Loucy (cell line): ENCODE measurements around the gene OVCH1.

Source experiments
- H2AFZ ChIP-seq: fragments of 200-600 bp; sonication (generic); 2 replicates; pipeline ENCODE4 v1.6.0; 2016; ENCODE audit warnings: antibody characterized with exemption, mild to moderate bottlenecking, low read length, moderate library complexity
- H3F3A ChIP-seq: fragments of 200-600 bp; 2 replicates; pipeline ENCODE4 v1.6.0; 2016; ENCODE audit warnings: antibody characterized with exemption, low read depth, mild to moderate bottlenecking
- H3K27me3 ChIP-seq: fragments of 200-600 bp; sonication (generic); 2 replicates; pipeline ENCODE4 v1.6.1; 2014; ENCODE audit warnings: low read length, mild to moderate bottlenecking; ENCODE audit not compliant: insufficient read depth, poor library complexity, severe bottlenecking
- H3K36me3 ChIP-seq: fragments of 200-600 bp; sonication (generic); 2 replicates; pipeline ENCODE4 v1.6.1; 2016; ENCODE audit warnings: low read length; ENCODE audit not compliant: insufficient read depth
- H3K4me1 ChIP-seq: fragments of 200-600 bp; sonication (generic); 2 replicates; pipeline ENCODE4 v1.5.1; 2014; ENCODE audit warnings: low read length, mild to moderate bottlenecking; ENCODE audit not compliant: insufficient read depth, poor library complexity, severe bottlenecking
- H3K4me2 ChIP-seq: fragments of 200-600 bp; sonication (generic); 2 replicates; pipeline ENCODE4 v1.6.0; 2014; ENCODE audit warnings: antibody characterized with exemption, low read length, low read depth, mild to moderate bottlenecking; ENCODE audit not compliant: poor library complexity, severe bottlenecking
- H3K4me3 ChIP-seq: fragments of 200-600 bp; sonication (generic); 2 replicates; pipeline ENCODE4 v1.5.1; 2014; ENCODE audit warnings: low read length, mild to moderate bottlenecking, mixed read lengths; ENCODE audit not compliant: poor library complexity, severe bottlenecking
- H3K79me2 ChIP-seq: fragments of 200-600 bp; sonication (generic); 2 replicates; pipeline ENCODE4 v1.6.1; 2014; ENCODE audit warnings: low read length; ENCODE audit not compliant: insufficient read depth
- H3K9ac ChIP-seq: fragments of 200-600 bp; sonication (generic); 2 replicates; pipeline ENCODE4 v1.6.0; 2014; ENCODE audit warnings: mild to moderate bottlenecking, low read depth, low read length, moderate library complexity; ENCODE audit not compliant: poor library complexity, severe bottlenecking
- H3K9me2 ChIP-seq: fragments of 200-600 bp; sonication (generic); replicated peaks from 2 replicates; pipeline ENCODE4 v1.6.1; 2016; ENCODE audit warnings: low read depth, low read length, mixed read lengths
- H3K9me3 ChIP-seq: fragments of 200-600 bp; sonication (generic); 2 replicates; pipeline ENCODE4 v1.6.1; 2014; ENCODE audit warnings: mild to moderate bottlenecking, antibody characterized with exemption, low read length, low read depth; ENCODE audit not compliant: insufficient read depth
- H4K20me1 ChIP-seq: fragments of 200-600 bp; sonication (generic); 2 replicates; pipeline ENCODE4 v1.6.0; 2014; ENCODE audit warnings: antibody characterized with exemption, low read length, mild to moderate bottlenecking; ENCODE audit not compliant: insufficient read depth, poor library complexity, severe bottlenecking
- CTCF ChIP-seq: fragments of 200-600 bp; sonication (generic); conservative IDR thresholded peaks from 2 replicates; pipeline ENCODE4 v1.5.1; 2014; ENCODE audit warnings: mild to moderate bottlenecking, antibody characterized with exemption, low read length
- EZH2phosphoT487 ChIP-seq: fragments of 200-600 bp; IDR thresholded peaks from 2 replicates; pipeline ENCODE4 v1.6.1; 2018; ENCODE audit warnings: antibody characterized with exemption, mild to moderate bottlenecking, moderate library complexity, borderline replicate concordance

Gene OVCH1

GRCh38 chr12:29455087-29455486 is 42.4 kb downstream of the OVCH1 start:
- Histone ChIP-seq H3K9me2 (no peaks in the 10 kb centered on the region; the same call in 1 of the 2 replicates), H2AFZ (no peak overlapping the region)

DNA sequence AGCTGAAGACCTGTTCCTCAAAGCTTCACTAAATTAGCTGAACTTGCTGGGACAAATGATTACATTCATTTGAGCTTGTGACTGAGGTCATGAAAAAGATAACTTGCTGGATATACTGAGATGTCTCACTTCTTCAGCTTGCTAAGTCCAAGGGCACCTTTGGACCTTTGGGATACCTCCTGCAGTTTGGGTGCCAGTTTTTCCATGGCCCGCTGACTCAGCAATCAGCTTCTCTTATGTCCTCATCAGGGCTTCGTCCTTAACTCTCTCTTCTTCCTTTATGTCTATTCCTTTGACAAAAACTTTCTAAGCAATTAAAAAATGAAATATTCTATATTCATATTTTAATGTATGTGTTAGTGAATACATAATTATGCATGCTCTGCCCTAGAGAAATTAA is 45.6 kb downstream of the OVCH1 start:
- H3K27me3 ChIP-seq: no peaks in the 10 kb centered on the region
- H3K4me3 ChIP-seq: no peak overlapping the region
- H3K79me2 ChIP-seq: no peaks in the 10 kb centered on the region
- no peaks in the 10 kb centered on the region for H3K4me1 ChIP-seq
- H4K20me1 ChIP-seq: no peaks in the 10 kb centered on the region
- H3K9me3 ChIP-seq: no peaks in the 10 kb centered on the region
- H3K4me2 ChIP-seq: no peak overlapping the region
- H3F3A ChIP-seq: no peaks in the 10 kb centered on the region
- no peak overlapping the region for H3K9ac ChIP-seq
- H3K36me3 ChIP-seq: no peaks in the 10 kb centered on the region
- H3K9me2 ChIP-seq: no peaks in the 10 kb centered on the region; the same call in 1 of the 2 replicates
- TF ChIP-seq EZH2phosphoT487 (no peak), CTCF (no peak)
- H2AFZ ChIP-seq: no peak overlapping the region

More at GRCh38 chr12:29455087-29455486, 42.4 kb downstream of the OVCH1 start:
- no peak overlapping the region for H3K4me3 ChIP-seq
- H3K9me3 ChIP-seq: no peaks in the 10 kb centered on the region
- H3K9ac ChIP-seq: no peak overlapping the region
- no peaks in the 10 kb centered on the region for H3K79me2 ChIP-seq
- TF ChIP-seq EZH2phosphoT487 (no peak), CTCF (no peak)
- H3F3A ChIP-seq: no peaks in the 10 kb centered on the region
- no peaks in the 10 kb centered on the region for H3K4me1 ChIP-seq
- H3K27me3 ChIP-seq: no peaks in the 10 kb centered on the region
- H4K20me1 ChIP-seq: no peaks in the 10 kb centered on the region
- H3K4me2 ChIP-seq: no peak overlapping the region
- no peaks in the 10 kb centered on the region for H3K36me3 ChIP-seq

DNA sequence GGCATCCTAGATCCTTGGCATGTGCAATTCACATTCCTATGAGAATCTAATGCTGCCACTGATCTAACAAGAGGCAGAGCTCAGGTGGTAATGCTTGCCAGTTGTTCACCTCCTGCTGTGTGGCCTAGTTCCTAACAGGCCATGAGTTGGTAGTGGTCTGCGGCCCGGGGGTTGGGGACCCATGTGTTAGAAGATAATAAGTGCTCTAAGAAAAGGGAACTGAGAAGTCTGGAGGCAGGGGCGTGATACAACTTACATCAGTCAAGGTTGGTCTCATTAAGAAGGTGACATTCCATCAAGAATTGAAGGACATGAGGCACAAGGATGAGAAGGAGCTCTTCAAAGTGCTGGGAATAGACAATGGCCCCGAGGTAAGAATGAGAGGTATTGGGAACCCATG is 49.3 kb downstream of the OVCH1 start:
- H3K36me3 ChIP-seq: no peaks in the 10 kb centered on the region
- H3K79me2 ChIP-seq: no peaks in the 10 kb centered on the region
- H3K27me3 ChIP-seq: no peaks in the 10 kb centered on the region
- H4K20me1 ChIP-seq: no peaks in the 10 kb centered on the region
- H3K4me3 ChIP-seq: no peak overlapping the region
- TF ChIP-seq CTCF: no peak
- TF ChIP-seq EZH2phosphoT487: no peak
- no peak overlapping the region for H3K4me2 ChIP-seq
- H2AFZ ChIP-seq: no peak overlapping the region
- H3K9ac ChIP-seq: no peak overlapping the region
- H3F3A ChIP-seq: no peaks in the 10 kb centered on the region
- no peaks in the 10 kb centered on the region for H3K9me2 ChIP-seq
- no peaks in the 10 kb centered on the region for H3K9me3 ChIP-seq
- H3K4me1 ChIP-seq: no peaks in the 10 kb centered on the region
